Endothelial cell of umbilical vein (primary cell): Measurements from ENCODE around the gene CDK10. TPM values are rescaled to one million over a fixed set of nuclear protein-coding genes. Genes with fewer than 3 reads are reported as not detected.

Experiments used
- BruUV-seq: library from RNA; stranded (reverse); fragments of 400-500 nt; replicated peaks from 2 replicates; lab custom pipeline; 2021; lab: Mats Ljungman, UMichigan
- CTCF ChIA-PET: fragments of 300-600, 350-600 bp; sonication (Branson Sonifier 250); formaldehyde crosslinking; loops from one replicate; lab custom pipeline; 2021; ENCODE audit warnings: antibody characterized with exemption, inconsistent platforms; lab: Charles Lee
- POLR2A ChIA-PET: fragments of 300-600, 350-600 bp; sonication (Branson Sonifier 250); formaldehyde crosslinking; loops from one replicate; lab custom pipeline; 2021; ENCODE audit warnings: antibody characterized with exemption, inconsistent platforms; lab: Charles Lee
- DNase-seq: peaks from one replicate; pipeline ENCODE4 v3.0.0-alpha.2; 2011; ENCODE audit warnings: low read depth, low spot score
- FAIRE-seq: peaks from 2 replicates; lab custom pipeline; 2011; peaks lifted over from hg19 to GRCh38; lab: Jason Lieb, UNC
- H2AFZ ChIP-seq: 2 replicates; pipeline ENCODE4 v1.6.0; 2012; ENCODE audit warnings: low read depth, low read length, control low read depth, inconsistent platforms
- H3K27ac ChIP-seq: 2 replicates; pipeline ENCODE4 v1.5.1; 2011; ENCODE audit warnings: low read depth, mild to moderate bottlenecking, control low read depth, low read length, moderate library complexity; ENCODE audit not compliant: insufficient read depth
- H3K27me3 ChIP-seq, 2 experiments: 2 replicates each; pipeline versions ENCODE4 v1.6.0 to v1.6.1; 2011; ENCODE audit warnings: low read length in 2 of 2, mixed read lengths in 1 of 2; ENCODE audit not compliant: control insufficient read depth in 2 of 2, insufficient read depth in 2 of 2
- H3K36me3 ChIP-seq, 2 experiments: 2 replicates in 1 of 2; 3 replicates in 1 of 2; pipeline ENCODE4 v1.5.1; 2011; ENCODE audit warnings: low read length in 2 of 2, mild to moderate bottlenecking in 1 of 2, moderate library complexity in 1 of 2; ENCODE audit not compliant: control insufficient read depth in 2 of 2, insufficient read depth in 2 of 2; ENCODE audit errors: extremely low read depth in 1 of 2
- H3K4me1 ChIP-seq: 3 replicates; pipeline ENCODE4 v1.5.1; 2011; ENCODE audit warnings: mild to moderate bottlenecking, low read length; ENCODE audit not compliant: control insufficient read depth, insufficient read depth; ENCODE audit errors: extremely low read depth
- H3K4me2 ChIP-seq: 2 replicates; pipeline ENCODE4 v1.6.1; 2011; ENCODE audit warnings: low read length, control low read depth, mixed read lengths; ENCODE audit not compliant: insufficient read depth
- H3K4me3 ChIP-seq, 3 experiments: fragments of 200-600 bp in 1 of 3; sonication (generic), shearing (Covaris generic) in 1 of 3; replicated peaks in 1 of 3; 2 replicates each; pipeline ENCODE4 v1.5.1; 2011 to 2016; ENCODE audit warnings: control low read depth in 3 of 3, low read length in 3 of 3, mild to moderate bottlenecking in 2 of 3, inconsistent platforms in 1 of 3, low read depth in 1 of 3, moderate library complexity in 1 of 3; ENCODE audit not compliant: insufficient read depth in 1 of 3
- H3K79me2 ChIP-seq: 2 replicates; pipeline ENCODE4 v1.6.0; 2012; ENCODE audit warnings: low read length, inconsistent platforms; ENCODE audit not compliant: control insufficient read depth, insufficient read depth
- H3K9ac ChIP-seq: replicated peaks from 2 replicates; pipeline ENCODE3; 2011; ENCODE audit warnings: low read length, control low read depth; ENCODE audit not compliant: insufficient read depth; ENCODE audit errors: extremely low read depth
- H3K9me1 ChIP-seq: replicated peaks from 3 replicates; pipeline ENCODE4 v1.6.0; 2011; ENCODE audit warnings: mild to moderate bottlenecking, low read length; ENCODE audit not compliant: control insufficient read depth, insufficient read depth; ENCODE audit errors: extremely low read depth
- H3K9me3 ChIP-seq: replicated peaks from 2 replicates; pipeline ENCODE4 v1.5.1; 2012; ENCODE audit warnings: low read length, inconsistent platforms; ENCODE audit not compliant: control insufficient read depth, insufficient read depth
- H4K20me1 ChIP-seq: replicated peaks from 2 replicates; pipeline ENCODE3; 2011; ENCODE audit warnings: mild to moderate bottlenecking, low read length; ENCODE audit not compliant: control insufficient read depth, insufficient read depth; ENCODE audit errors: extremely low read depth
- EZH2 ChIP-seq: IDR thresholded peaks from 2 replicates; pipeline ENCODE4 v1.6.1; 2012; ENCODE audit warnings: borderline replicate concordance, low read depth, mild to moderate bottlenecking, moderate library complexity, low read length, inconsistent platforms; ENCODE audit not compliant: severe bottlenecking
- FOS ChIP-seq: IDR thresholded peaks from 2 replicates; pipeline ENCODE4 v1.6.1; 2011; ENCODE audit warnings: mild to moderate bottlenecking, low read length, moderate library complexity, borderline replicate concordance; ENCODE audit not compliant: insufficient read depth
- GATA2 ChIP-seq: IDR thresholded peaks from 2 replicates; pipeline ENCODE4 v1.7.0; 2011; ENCODE audit warnings: low read depth, mild to moderate bottlenecking, moderate library complexity, mixed read lengths, low read length; ENCODE audit not compliant: insufficient read length, insufficient read depth
- JUN ChIP-seq: IDR thresholded peaks from 2 replicates; pipeline ENCODE4 v1.6.1; 2011; ENCODE audit warnings: borderline replicate concordance, low read depth; ENCODE audit not compliant: insufficient read length, insufficient read depth
- MYC ChIP-seq: IDR thresholded peaks from one replicate; pipeline ENCODE4 v1.6.1; 2011; ENCODE audit warnings: mild to moderate bottlenecking, low read depth, low read length
- POLR2A ChIP-seq: IDR thresholded peaks from 2 replicates; pipeline ENCODE4 v1.6.1; 2012; ENCODE audit warnings: low read depth, mild to moderate bottlenecking, control low read depth, low read length
- POLR2AphosphoS5 ChIP-seq: IDR thresholded peaks from 2 replicates; pipeline ENCODE4 v1.6.1; 2012; ENCODE audit warnings: low read depth, mild to moderate bottlenecking, control low read depth, low read length, moderate library complexity; ENCODE audit not compliant: insufficient read depth
- dilution Hi-C: fragments of 300-500 bp; cut with MboI; formaldehyde crosslinking; loops from one replicate; pipeline ENCODE4 v1.15.0; 2019; ENCODE audit warnings: low sequenced_read_pairs; ENCODE audit not compliant: extremely low pct_ligation_motif_present
- intact Hi-C: fragments of 100-400 bp; cut with micrococcal nuclease; formaldehyde crosslinking; loops from one replicate; pipeline ENCODE4 v1.10.0; 2022
- polyA plus RNA-seq, 4 experiments: library from polyadenylated mRNA; depleted of rRNA in 3 of 4; stranded (reverse) in 3 of 4; unstranded in 1 of 4; fragments of >200 nt; gene quantifications; 2 replicates each; pipeline versions ENCODE4 v1.2.1 to v1.2.3, GENCODE V29; 2011 to 2012; ENCODE audit warnings: missing spikeins in 1 of 4
- total RNA-seq: library from RNA; stranded (reverse); gene quantifications from 2 replicates; pipeline ENCODE4 v1.2.3, GENCODE V29; 2021
- TF ChIP-seq, protein P1 (sequence below): IDR thresholded peaks from 2 replicates; pipeline ENCODE4 v1.6.1; 2011; ENCODE audit not compliant: insufficient read depth, insufficient read length
- TF ChIP-seq, protein P2 (sequence below), 2 donors: IDR thresholded peaks; 1 replicate in 1 of 2; 2 replicates in 1 of 2; pipeline ENCODE4 v1.5.1; 2011; ENCODE audit warnings: low read length in 2 of 2, mild to moderate bottlenecking in 2 of 2, moderate library complexity in 2 of 2, control low read depth in 1 of 2, inconsistent platforms in 1 of 2, low read depth in 1 of 2; ENCODE audit not compliant: insufficient read depth in 1 of 2; ENCODE audit errors: extremely low read depth in 1 of 2

CDK10 gene
- total and polyA plus RNA-seq, 2 donors (not counting 3 experiments of a cell fraction or from before 2014, with no cell fraction given) = 74.5 to 99.9 TPM

DNA sequence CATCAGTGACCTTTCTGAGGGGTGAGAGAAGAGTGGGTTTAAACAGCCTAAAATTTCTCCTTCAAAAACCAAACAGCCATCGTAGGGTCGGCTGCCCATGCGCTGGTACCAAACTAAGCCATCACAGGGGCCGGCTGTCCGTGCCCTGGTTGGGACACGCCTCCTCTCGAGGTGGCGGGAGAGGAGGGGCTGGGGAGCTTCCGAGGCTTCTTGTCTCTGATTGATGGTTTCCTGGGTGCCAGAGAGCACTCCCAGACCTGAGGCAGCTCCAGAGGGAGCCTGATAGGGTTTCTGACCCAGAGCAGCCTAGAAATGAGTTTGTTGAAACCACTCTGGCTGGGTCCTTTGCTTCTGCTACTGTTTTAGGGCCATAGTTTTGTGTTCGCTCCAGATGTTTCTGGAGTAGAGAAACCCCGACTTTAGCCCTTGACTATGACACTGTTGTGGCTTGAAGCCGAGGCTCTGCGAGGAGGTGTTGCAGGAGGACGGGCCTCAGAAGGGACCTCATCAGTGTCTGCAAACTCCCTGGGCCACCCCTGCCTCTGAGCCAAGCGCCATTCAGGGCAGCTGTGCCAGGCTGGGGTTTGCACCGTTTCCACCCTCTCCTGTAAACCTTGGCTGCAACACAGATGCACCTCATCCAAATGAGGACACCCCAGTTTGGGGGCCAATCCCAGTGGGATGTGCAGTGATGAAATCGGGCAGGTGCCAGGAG is 41.1 kb downstream of the CDK10 start:
- Histone ChIP-seq H3K27ac (no peak overlapping the region), H3K27me3 (no peaks in the 10 kb centered on the region), H3K4me2 (no peak overlapping the region), H3K9me1 (no peaks in the 10 kb centered on the region), H3K4me1 (peaks cover 16% of the 10 kb centered on the region), H4K20me1 (no peaks in the 10 kb centered on the region), H3K4me3 (no peak overlapping the region), H3K36me3 (peaks cover 8 to 42% of the 10 kb centered on the region in 2 experiments), H3K9me3 (no peaks in the 10 kb centered on the region), H2AFZ (no peak overlapping the region), H3K79me2 (peaks cover 32% of the 10 kb centered on the region), H3K9ac (no peak overlapping the region)
- intact Hi-C loops = loop anchor here (10.0 kb wide), 1 partner anchor 153 kb away; the partner anchor contains the start of gene CPNE7
- BruUV-seq = no TSS peak
- ChIA-PET CTCF (interaction anchor here (1.8 kb wide), 1 partner anchor 22 kb away, joined by 8 read pairs; no protein-coding TSS in a partner anchor), POLR2A (no interaction called here)
- FAIRE-seq = no peak
- no peak for TF ChIP-seq POLR2AphosphoS5
- TF ChIP-seq MYC = no peak
- no peak for TF ChIP-seq POLR2A
- TF ChIP-seq, protein P1, sequence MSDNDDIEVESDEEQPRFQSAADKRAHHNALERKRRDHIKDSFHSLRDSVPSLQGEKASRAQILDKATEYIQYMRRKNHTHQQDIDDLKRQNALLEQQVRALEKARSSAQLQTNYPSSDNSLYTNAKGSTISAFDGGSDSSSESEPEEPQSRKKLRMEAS = no peak
- TF ChIP-seq, protein P2, sequence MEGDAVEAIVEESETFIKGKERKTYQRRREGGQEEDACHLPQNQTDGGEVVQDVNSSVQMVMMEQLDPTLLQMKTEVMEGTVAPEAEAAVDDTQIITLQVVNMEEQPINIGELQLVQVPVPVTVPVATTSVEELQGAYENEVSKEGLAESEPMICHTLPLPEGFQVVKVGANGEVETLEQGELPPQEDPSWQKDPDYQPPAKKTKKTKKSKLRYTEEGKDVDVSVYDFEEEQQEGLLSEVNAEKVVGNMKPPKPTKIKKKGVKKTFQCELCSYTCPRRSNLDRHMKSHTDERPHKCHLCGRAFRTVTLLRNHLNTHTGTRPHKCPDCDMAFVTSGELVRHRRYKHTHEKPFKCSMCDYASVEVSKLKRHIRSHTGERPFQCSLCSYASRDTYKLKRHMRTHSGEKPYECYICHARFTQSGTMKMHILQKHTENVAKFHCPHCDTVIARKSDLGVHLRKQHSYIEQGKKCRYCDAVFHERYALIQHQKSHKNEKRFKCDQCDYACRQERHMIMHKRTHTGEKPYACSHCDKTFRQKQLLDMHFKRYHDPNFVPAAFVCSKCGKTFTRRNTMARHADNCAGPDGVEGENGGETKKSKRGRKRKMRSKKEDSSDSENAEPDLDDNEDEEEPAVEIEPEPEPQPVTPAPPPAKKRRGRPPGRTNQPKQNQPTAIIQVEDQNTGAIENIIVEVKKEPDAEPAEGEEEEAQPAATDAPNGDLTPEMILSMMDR (IDR thresholded peaks at IDR 0.05; ENCODE audit: extremely low read depth in 1 of 2, insufficient read depth in 1 of 2, low read depth in 1 of 2, low read length in 2 of 2) = no peak
- TF ChIP-seq EZH2 = no peak
- TF ChIP-seq FOS = no peak
- TF ChIP-seq GATA2 = no peak
- TF ChIP-seq JUN = no peak
- dilution Hi-C loops = no loop called here
- no peak for DNase-seq
